GM19463 (cell line): ENCODE measurements around the gene NCDN.

Source experiments
- ATAC-seq: cut with Tn5 transposase; IDR thresholded peaks from one replicate; pipeline ENCODE4 v1.9.1; 2021; ENCODE audit warnings: mild to moderate bottlenecking, moderate library complexity; ENCODE audit not compliant: unreplicated experiment

Gene NCDN

DNA sequence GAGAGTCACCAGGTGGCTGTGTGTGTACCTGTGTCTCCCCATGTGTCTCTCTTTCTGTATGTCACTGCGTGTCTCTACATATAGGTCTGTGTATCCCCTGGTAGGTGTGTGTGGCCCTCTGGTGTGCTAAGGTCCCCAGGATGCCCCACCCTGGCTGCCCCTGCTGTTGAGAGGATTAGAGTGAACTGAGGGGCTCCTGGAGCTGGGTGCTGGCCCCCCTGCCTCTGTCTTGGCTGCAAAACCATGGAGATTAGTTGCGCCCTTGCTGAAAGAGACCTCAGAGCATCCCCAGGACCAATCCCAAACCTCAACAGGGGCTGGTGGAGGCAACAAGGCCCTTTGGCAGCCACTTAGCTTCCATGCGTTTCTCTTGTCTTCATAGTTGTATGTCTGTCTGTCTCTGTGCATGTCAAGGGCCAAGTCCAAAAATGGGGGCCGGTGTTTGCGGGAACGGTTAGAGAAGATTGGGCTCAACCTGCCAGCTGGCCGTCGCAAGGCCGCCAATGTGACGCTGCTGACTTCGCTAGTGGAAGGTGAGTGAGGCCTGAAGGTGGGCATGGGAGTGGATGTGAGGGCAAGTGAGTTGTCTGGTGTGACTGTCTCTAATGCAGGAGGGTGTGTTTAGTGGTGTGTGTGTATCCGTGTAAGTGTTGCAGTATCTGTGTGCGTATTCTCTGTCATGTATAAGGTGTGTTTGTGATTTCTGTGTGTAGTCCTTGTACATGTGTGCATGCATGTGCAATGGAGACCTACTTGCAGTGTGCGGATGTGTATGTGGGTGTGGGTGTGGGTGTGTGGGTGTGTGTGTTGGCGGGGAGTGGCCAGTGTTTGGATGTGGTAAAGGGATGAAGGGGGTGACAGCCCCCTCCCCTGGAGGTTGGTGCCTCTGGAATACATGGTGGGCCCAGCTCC, 32.2 kb downstream of the NCDN start:
- ATAC-seq, result no peak

DNA sequence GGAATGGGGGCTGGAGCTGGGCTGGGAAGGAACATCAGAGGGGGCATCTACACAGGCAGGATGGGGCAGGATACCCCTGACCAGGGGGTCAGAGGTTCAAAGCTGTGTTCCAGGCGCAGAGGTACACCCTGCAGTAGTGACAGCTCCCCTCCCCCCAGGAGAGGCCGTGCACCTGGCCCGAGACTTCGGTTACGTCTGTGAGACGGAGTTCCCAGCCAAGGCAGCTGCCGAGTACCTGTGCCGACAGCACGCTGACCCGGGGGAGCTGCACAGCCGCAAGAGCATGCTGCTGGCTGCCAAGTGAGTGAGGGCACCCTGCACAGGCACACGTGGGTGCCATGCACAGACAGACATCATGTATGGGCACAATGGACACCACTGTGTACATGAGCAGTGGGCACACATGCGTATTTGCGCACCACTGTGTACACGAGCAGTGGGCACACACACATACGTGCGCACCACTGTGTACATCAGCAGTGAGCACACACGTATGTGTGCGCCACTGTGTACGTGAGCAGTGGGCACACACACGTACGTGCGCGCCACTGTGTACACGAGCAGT, 33.0 kb downstream of the NCDN start:
- no peak for ATAC-seq

- ATAC-seq, result no peak
Measured at GRCh38 chr1:35591211-35591610, 33.6 kb downstream of the NCDN start.

GRCh38 chr1:35592991-35593769, 35.6 kb downstream of the NCDN start:
- ATAC-seq, result no peak

GRCh38 chr1:35594005-35594760, 36.6 kb downstream of the NCDN start:
- ATAC-seq, result no peak

GRCh38 chr1:35595684-35596083, 38.1 kb downstream of the NCDN start:
- no peak for ATAC-seq

- no peak for ATAC-seq
Measured at GRCh38 chr1:35597870-35598269, 40.3 kb downstream of the NCDN start.

DNA sequence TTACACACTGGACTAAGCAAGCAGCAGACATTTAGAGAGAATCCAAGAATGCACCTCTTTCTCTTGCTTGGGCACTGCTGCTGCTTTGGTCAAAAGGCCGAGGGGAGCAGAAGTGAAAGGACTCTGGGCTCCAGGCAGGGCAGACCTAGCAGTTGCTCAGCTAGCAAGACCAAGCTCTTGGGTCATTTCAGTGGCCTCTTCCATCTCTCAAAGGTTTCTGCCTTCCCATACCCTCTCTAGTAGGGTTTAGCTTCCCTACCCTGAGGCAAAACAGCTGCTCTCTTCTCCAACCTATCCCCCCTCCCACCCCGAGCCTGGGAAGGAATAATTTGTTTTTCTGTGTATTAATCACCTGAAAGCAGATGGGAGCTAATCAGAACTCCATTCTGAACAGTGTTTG, 41.3 kb downstream of the NCDN start:
- ATAC-seq, result no peak

GRCh38 chr1:35599411-35599810, 41.8 kb downstream of the NCDN start:
- ATAC-seq, result no peak

GRCh38 chr1:35600593-35600992, 43.0 kb downstream of the NCDN start:
- ATAC-seq, result no peak

- ATAC-seq, result no peak
Measured at GRCh38 chr1:35603468-35603867, 45.9 kb downstream of the NCDN start.

GRCh38 chr1:35603941-35604340, 46.3 kb downstream of the NCDN start:
- ATAC-seq, result no peak

DNA sequence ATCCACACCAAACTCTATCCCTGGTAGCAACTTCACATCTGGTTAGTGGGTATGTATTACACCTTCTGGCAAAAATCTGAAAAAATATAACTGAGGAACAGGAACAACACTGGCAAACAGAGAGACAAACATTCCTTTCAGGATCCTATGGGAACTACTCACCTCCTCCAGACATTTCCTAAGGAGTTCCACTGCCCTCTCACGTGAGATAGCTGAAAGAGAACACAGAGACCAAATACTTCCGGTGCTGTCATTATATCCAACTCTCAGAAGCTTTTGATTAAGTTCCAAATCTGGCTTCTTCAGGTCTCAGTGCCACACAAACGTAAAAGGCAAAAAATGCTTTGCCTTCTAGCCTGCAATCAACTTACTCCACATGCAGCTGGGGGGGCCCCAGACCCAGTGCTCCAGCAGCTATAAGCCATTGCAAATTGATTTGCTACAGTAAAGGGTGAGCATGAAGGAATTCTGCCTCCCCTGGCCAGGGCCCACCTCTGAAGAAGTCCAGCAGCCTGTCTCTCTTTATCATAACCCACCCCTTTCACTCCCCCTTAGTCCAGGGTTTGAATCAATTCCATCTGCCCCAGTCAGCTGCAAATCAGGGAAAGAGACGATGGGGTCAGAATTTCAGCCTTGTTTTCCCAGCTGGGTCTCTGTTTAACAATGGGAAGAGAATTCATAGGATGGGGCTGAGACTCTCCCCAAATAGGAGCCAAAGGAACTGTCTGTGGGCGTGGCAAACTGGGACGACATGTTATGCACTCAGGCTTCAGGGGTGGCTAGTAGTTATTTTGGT, 47.7 kb downstream of the NCDN start:
- no peak for ATAC-seq

GRCh38 chr1:35605867-35606182, 48.2 kb downstream of the NCDN start:
- no peak for ATAC-seq

DNA sequence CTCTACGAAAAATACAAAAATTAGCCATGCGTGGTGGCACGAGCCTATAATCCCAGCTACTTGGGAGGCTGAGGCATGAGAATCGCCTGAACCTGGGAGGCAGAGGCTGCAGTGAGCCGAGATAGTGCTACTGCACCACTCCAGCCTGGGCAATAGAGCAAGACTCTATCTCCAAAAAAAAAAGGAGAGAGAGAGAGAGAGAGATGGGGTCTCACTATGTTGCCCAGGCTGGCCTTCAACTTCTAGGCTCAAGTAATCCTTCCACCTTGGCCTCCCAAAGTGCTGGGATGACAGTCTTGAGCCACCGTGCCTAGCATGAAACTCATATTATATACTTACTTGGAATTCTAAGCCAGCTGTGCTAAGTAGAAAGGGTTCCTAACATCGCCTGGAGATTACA, 54.1 kb downstream of the NCDN start:
- ATAC-seq, result no peak

DNA sequence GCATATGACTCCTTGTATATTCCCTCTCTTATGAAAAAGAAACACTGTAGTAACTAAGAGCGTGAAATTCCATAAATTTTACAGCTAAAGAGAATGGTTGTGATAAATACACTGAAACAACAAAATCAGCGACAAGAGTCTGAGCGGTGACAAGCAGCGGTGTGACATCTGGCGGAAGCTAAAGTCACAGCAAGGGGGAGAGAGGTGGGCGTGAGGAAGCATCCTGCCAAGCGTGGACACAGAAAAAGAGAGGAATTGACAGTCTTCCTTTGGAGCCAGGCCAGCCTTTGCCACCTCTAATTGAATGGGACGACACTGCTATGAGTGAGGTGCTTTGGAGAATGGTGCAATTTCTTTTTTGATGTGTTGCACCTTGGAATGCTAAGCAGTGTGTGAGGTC, 57.8 kb downstream of the NCDN start:
- no peak for ATAC-seq
